H1 (cell line): ENCODE data around the gene ITGA5.
A peak's percentile ranks its signal among the peaks of the same experiment; 100 is the strongest.

Source experiments
- CTCF ChIP-seq, 3 experiments: IDR thresholded peaks; 1 replicate in 2 of 3; 2 replicates in 1 of 3; pipeline versions ENCODE4 v1.5.1 to v1.6.1; 2011; ENCODE audit warnings: low read length in 3 of 3, mild to moderate bottlenecking in 3 of 3, inconsistent platforms in 2 of 3, low read depth in 1 of 3, moderate library complexity in 1 of 3; ENCODE audit not compliant: insufficient read depth in 1 of 3; ENCODE audit errors: control extremely low read depth in 1 of 3
- EP300 ChIP-seq, 2 experiments: IDR thresholded peaks; 1 replicate in 1 of 2; 2 replicates in 1 of 2; pipeline ENCODE4 v1.6.1; 2011 to 2012; ENCODE audit warnings: low read depth in 2 of 2, low read length in 2 of 2, mild to moderate bottlenecking in 2 of 2, borderline replicate concordance in 1 of 2, inconsistent platforms in 1 of 2, moderate library complexity in 1 of 2
- EZH2 ChIP-seq: fragments of 200-600 bp; sonication (generic); IDR thresholded peaks from 2 replicates; pipeline ENCODE4 v1.7.1; 2012; ENCODE audit warnings: low read depth, mild to moderate bottlenecking, moderate library complexity, low read length, inconsistent platforms; ENCODE audit not compliant: severe bottlenecking
- GTF2F1 ChIP-seq: IDR thresholded peaks from 2 replicates; pipeline ENCODE4 v1.6.1; 2012; ENCODE audit warnings: low read depth, low read length, improper control_type of control experiment, borderline replicate concordance
- SP1 ChIP-seq: IDR thresholded peaks from 2 replicates; pipeline ENCODE4 v1.6.1; 2011; ENCODE audit warnings: low read depth, low read length
- SP4 ChIP-seq: IDR thresholded peaks from 2 replicates; pipeline ENCODE4 v1.6.1; 2012; ENCODE audit warnings: low read length, inconsistent platforms
- USF2 ChIP-seq: IDR thresholded peaks from 2 replicates; pipeline ENCODE4 v1.6.1; 2011; ENCODE audit warnings: low read length, improper control_type of control experiment

- peak; percentile 88 to 98 (median 92) for TF ChIP-seq CTCF (IDR thresholded peaks at IDR 0.05; ENCODE audit: control extremely low read depth in 1 of 3, insufficient read depth in 1 of 3, low read depth in 1 of 3, low read length in 3 of 3)
- no peak for TF ChIP-seq EZH2
- 0 out of 2 replicates have a peak, but pooled peaks have one; percentile 16 for TF ChIP-seq USF2
- no peak for TF ChIP-seq SP1
- no peak for TF ChIP-seq EP300 (IDR thresholded peaks at IDR 0.05; ENCODE audit: borderline replicate concordance in 1 of 2, low read depth in 2 of 2, low read length in 2 of 2)
- no peak for TF ChIP-seq SP4
- TF ChIP-seq GTF2F1 = no peak
Measured at GRCh38 chr12:54370171-54370730, 48.8 kb downstream of the ITGA5 start.
